ENCODE data around the gene CCDC14.

Gene CCDC14

DNA sequence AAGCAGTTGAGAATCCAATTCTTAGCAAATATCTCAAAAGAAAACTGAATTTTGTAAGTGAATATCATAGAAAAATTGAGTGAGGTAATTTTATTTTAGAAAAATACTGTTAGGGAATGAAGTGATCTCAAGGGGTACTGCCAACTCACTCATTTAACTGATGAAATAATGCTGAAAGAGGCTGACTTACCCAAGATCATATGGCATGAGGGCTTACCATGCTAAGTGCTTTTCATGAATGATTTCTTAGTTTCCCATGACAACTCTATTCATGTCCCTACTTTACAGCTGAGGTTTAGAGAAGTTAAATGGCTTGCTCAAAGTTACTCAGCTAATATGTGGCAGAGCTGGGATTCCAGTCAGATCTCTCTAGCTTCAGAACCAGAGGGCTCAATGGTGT is 30.6 kb downstream of the CCDC14 start:
- TF ChIP-seq MAX (IDR thresholded peaks at IDR 0.05) (no peak), TCF12 (IDR thresholded peaks at IDR 0.05; ENCODE audit: low read depth) (no peak), CEBPB (IDR thresholded peaks at IDR 0.05) (no peak), RAD21 (IDR thresholded peaks at IDR 0.05; ENCODE audit: low read depth) (no peak), ZBTB7A (IDR thresholded peaks at IDR 0.05; ENCODE audit: low read depth) (no peak), EP300 (IDR thresholded peaks at IDR 0.05; ENCODE audit: borderline replicate concordance) (no peak), NFIC (IDR thresholded peaks at IDR 0.05) (no peak), FOXM1 (IDR thresholded peaks at IDR 0.05; ENCODE audit: borderline replicate concordance, low read depth) (no peak), REST (IDR thresholded peaks at IDR 0.05; ENCODE audit: low read depth) (no peak), TAF1 (IDR thresholded peaks at IDR 0.05; ENCODE audit: low read depth) (no peak), YY1 (IDR thresholded peaks at IDR 0.05; ENCODE audit: low read depth) (no peak), TEAD4 (IDR thresholded peaks at IDR 0.05) (no peak), EGR1 (IDR thresholded peaks at IDR 0.05) (no peak), CREB1 (IDR thresholded peaks at IDR 0.05; ENCODE audit: low read depth) (no peak)
- TF ChIP-seq, protein P1, sequence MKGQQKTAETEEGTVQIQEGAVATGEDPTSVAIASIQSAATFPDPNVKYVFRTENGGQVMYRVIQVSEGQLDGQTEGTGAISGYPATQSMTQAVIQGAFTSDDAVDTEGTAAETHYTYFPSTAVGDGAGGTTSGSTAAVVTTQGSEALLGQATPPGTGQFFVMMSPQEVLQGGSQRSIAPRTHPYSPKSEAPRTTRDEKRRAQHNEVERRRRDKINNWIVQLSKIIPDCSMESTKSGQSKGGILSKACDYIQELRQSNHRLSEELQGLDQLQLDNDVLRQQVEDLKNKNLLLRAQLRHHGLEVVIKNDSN (IDR thresholded peaks at IDR 0.05): no peak

DNA sequence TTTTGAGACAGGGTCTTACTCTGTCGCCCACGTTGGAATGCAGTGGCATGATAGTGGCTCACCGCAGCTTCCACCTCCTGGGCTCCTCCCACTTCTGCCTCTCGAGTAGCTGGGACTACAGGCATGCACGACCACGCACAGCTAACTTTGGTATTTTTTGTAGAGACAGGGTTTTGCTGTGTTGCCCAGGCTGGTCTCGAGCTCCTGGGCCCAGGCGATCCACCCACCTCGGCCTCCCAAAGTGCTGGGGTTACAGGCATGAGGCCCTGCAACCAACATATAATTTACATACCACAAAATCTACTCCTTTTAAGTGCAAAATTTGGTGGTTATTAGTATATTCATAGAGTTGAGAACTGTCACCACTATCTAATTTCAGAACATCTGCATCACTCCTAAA is 31.7 kb downstream of the CCDC14 start:
- TF ChIP-seq EGR1 (IDR thresholded peaks at IDR 0.05): no peak
- no peak for TF ChIP-seq CREB1 (IDR thresholded peaks at IDR 0.05; ENCODE audit: low read depth)
- TF ChIP-seq CEBPB (IDR thresholded peaks at IDR 0.05): no peak
- no peak for TF ChIP-seq EP300 (IDR thresholded peaks at IDR 0.05; ENCODE audit: borderline replicate concordance)
- TF ChIP-seq FOXM1 (IDR thresholded peaks at IDR 0.05; ENCODE audit: borderline replicate concordance, low read depth): no peak
- TF ChIP-seq REST (IDR thresholded peaks at IDR 0.05; ENCODE audit: low read depth): no peak
- TF ChIP-seq TEAD4 (IDR thresholded peaks at IDR 0.05): no peak
- no peak for TF ChIP-seq RAD21 (IDR thresholded peaks at IDR 0.05; ENCODE audit: low read depth)

- no peak for TF ChIP-seq CEBPB (IDR thresholded peaks at IDR 0.05)
- no peak for TF ChIP-seq REST (IDR thresholded peaks at IDR 0.05; ENCODE audit: low read depth)
These were observed 34.6 kb downstream of the CCDC14 start for GRCh38 chr3:123926396-123926795.

DNA sequence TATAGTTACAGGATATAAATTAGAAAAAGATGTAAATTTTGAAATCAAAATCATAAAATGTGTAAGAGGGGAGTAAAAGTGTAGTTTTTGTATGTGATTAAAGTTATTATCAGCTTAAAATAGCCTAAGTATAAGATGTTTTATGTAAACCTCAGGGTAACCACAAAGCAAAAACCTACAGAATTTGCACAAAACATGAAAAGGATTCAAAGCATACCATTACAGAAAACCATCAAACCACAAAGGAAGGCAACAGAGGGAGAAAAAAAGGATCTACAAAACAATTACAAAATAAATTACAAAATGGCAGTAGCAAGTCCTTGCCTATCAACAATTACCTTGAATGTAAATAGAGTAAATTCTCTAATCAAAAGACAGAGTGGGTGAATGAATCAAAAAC is 40.2 kb downstream of the CCDC14 start:
- TF ChIP-seq TEAD4 (IDR thresholded peaks at IDR 0.05) (no peak), CEBPB (IDR thresholded peaks at IDR 0.05) (no peak), EP300 (IDR thresholded peaks at IDR 0.05; ENCODE audit: borderline replicate concordance) (no peak), RAD21 (IDR thresholded peaks at IDR 0.05; ENCODE audit: low read depth) (no peak), NFIC (IDR thresholded peaks at IDR 0.05) (no peak), FOXM1 (IDR thresholded peaks at IDR 0.05; ENCODE audit: borderline replicate concordance, low read depth) (no peak), TCF12 (IDR thresholded peaks at IDR 0.05; ENCODE audit: low read depth) (no peak), EGR1 (IDR thresholded peaks at IDR 0.05) (no peak), REST (IDR thresholded peaks at IDR 0.05; ENCODE audit: low read depth) (no peak), CREB1 (IDR thresholded peaks at IDR 0.05; ENCODE audit: low read depth) (no peak)
- TF ChIP-seq, protein P1 (IDR thresholded peaks at IDR 0.05): no peak

All from Ishikawa (cell line).